ENCODE measurements around the gene STAT4.
A peak's percentile ranks its signal among the peaks of the same experiment; 100 is the strongest.

STAT4 gene

GRCh38 chr2:191019376-191019775, 131.4 kb downstream of the STAT4 start:
- Histone ChIP-seq H3K79me2 (ENCODE audit: insufficient read depth, low read length) (no peaks in the 10 kb centered on the region), H4K20me1 (ENCODE audit: low read depth, low read length) (no peaks in the 10 kb centered on the region), H3K9me3 (ENCODE audit: insufficient read depth, low read length) (no peaks in the 10 kb centered on the region), H3K4me3 (ENCODE audit: insufficient read depth, low read length, poor library complexity, severe bottlenecking) (peak overlapping the region; percentile 59), H3K27me3 (ENCODE audit: low read length) (no peaks in the 10 kb centered on the region), H3K9me2 (replicated peaks; ENCODE audit: insufficient read depth, low read length) (no peaks in the 10 kb centered on the region), H3F3A (ENCODE audit: insufficient read depth) (peaks cover 16% of the 10 kb centered on the region), H3K36me3 (ENCODE audit: low read length) (no peaks in the 10 kb centered on the region), H3K27ac (ENCODE audit: low read depth, low read length) (no peak overlapping the region), H3K9ac (ENCODE audit: low read length) (peak overlapping the region; percentile 68; the same call in 1 of the 2 replicates), H2AFZ (ENCODE audit: low read depth, low read length, severe bottlenecking) (no peak overlapping the region), H3K4me2 (ENCODE audit: low read depth, low read length, poor library complexity, severe bottlenecking) (peak overlapping the region; percentile 69)
- no peak for TF ChIP-seq CTCF (IDR thresholded peaks at IDR 0.05; ENCODE audit: insufficient read depth, low read length, poor library complexity, severe bottlenecking)
- no peak for TF ChIP-seq EZH2phosphoT487 (conservative IDR thresholded peaks at IDR 0.05; ENCODE audit: low read length)

GRCh38 chr2:191018643-191019119, 132.1 kb downstream of the STAT4 start:
- H3K4me2 ChIP-seq (ENCODE audit: low read depth, low read length, poor library complexity, severe bottlenecking) = no peak overlapping the region
- no peak overlapping the region for H3K9ac ChIP-seq (ENCODE audit: low read length)
- TF ChIP-seq EZH2phosphoT487 (conservative IDR thresholded peaks at IDR 0.05; ENCODE audit: low read length) = no peak
- TF ChIP-seq CTCF (IDR thresholded peaks at IDR 0.05; ENCODE audit: insufficient read depth, low read length, poor library complexity, severe bottlenecking) = no peak
- H3F3A ChIP-seq (ENCODE audit: insufficient read depth) = peaks cover 16% of the 10 kb centered on the region
- H3K36me3 ChIP-seq (ENCODE audit: low read length) = no peaks in the 10 kb centered on the region
- no peak overlapping the region for H2AFZ ChIP-seq (ENCODE audit: low read depth, low read length, severe bottlenecking)
- no peaks in the 10 kb centered on the region for H3K27me3 ChIP-seq (ENCODE audit: low read length)
- no peaks in the 10 kb centered on the region for H4K20me1 ChIP-seq (ENCODE audit: low read depth, low read length)
- no peaks in the 10 kb centered on the region for H3K9me3 ChIP-seq (ENCODE audit: insufficient read depth, low read length)
- no peak overlapping the region for H3K27ac ChIP-seq (ENCODE audit: low read depth, low read length)
- H3K4me3 ChIP-seq (ENCODE audit: insufficient read depth, low read length, poor library complexity, severe bottlenecking) = no peak overlapping the region
- no peaks in the 10 kb centered on the region for H3K79me2 ChIP-seq (ENCODE audit: insufficient read depth, low read length)
- no peaks in the 10 kb centered on the region for H3K9me2 ChIP-seq (replicated peaks; ENCODE audit: insufficient read depth, low read length)

- Histone ChIP-seq H3K9me3 (ENCODE audit: insufficient read depth, low read length) (no peaks in the 10 kb centered on the region), H4K20me1 (ENCODE audit: low read depth, low read length) (no peaks in the 10 kb centered on the region), H3K36me3 (ENCODE audit: low read length) (no peaks in the 10 kb centered on the region), H3F3A (ENCODE audit: insufficient read depth) (peaks cover 16% of the 10 kb centered on the region), H3K4me3 (ENCODE audit: insufficient read depth, low read length, poor library complexity, severe bottlenecking) (no peak overlapping the region), H3K79me2 (ENCODE audit: insufficient read depth, low read length) (peaks cover 6% of the 10 kb centered on the region; the same call in 1 of the 2 replicates), H3K27me3 (ENCODE audit: low read length) (no peaks in the 10 kb centered on the region), H3K27ac (ENCODE audit: low read depth, low read length) (no peak overlapping the region), H3K9ac (ENCODE audit: low read length) (no peak overlapping the region), H3K9me2 (replicated peaks; ENCODE audit: insufficient read depth, low read length) (no peaks in the 10 kb centered on the region), H2AFZ (ENCODE audit: low read depth, low read length, severe bottlenecking) (no peak overlapping the region), H3K4me2 (ENCODE audit: low read depth, low read length, poor library complexity, severe bottlenecking) (no peak overlapping the region)
- no peak for TF ChIP-seq CTCF (IDR thresholded peaks at IDR 0.05; ENCODE audit: insufficient read depth, low read length, poor library complexity, severe bottlenecking)
Measured at GRCh38 chr2:191018048-191018447, 132.7 kb downstream of the STAT4 start.
